PC-3 (cell line): ENCODE data around the gene SCAI. TPM values are rescaled to one million over a fixed set of nuclear protein-coding genes. Genes with fewer than 3 reads are reported as not detected.

ENCODE experiments used
- ATAC-seq: fragments of 200-7000 bp; cut with Tn5 transposase; 2 replicates; pipeline ENCODE4 v1.9.1; 2020; ENCODE audit warnings: mild to moderate bottlenecking, moderate library complexity
- BruUV-seq: library from RNA; stranded (reverse); fragments of 400-500 nt; replicated peaks from 2 replicates; lab custom pipeline; 2021; lab: Mats Ljungman, UMichigan
- CTCF ChIA-PET: fragments of 300-600 bp; sonication (Branson Sonifier 250); formaldehyde crosslinking; loops from one replicate; lab custom pipeline; 2022; ENCODE audit warnings: antibody characterized with exemption; lab: Charles Lee
- POLR2A ChIA-PET: fragments of 300-600 bp; sonication (Branson Sonifier 250); formaldehyde crosslinking; loops from one replicate; lab custom pipeline; 2022; ENCODE audit warnings: antibody characterized with exemption; ENCODE audit not compliant: unreplicated experiment; lab: Charles Lee
- DNase-seq: peaks from one replicate; pipeline ENCODE4 v3.0.0-alpha.2; 2015
- H2AFZ ChIP-seq: fragments of 300-600 bp; sonication (generic); 2 replicates; pipeline ENCODE4 v1.6.0; 2016; ENCODE audit warnings: antibody characterized with exemption, low read length
- H3F3A ChIP-seq: fragments of 300-600 bp; sonication (generic); one replicate; pipeline ENCODE4 v1.6.0; 2017; ENCODE audit warnings: antibody characterized with exemption, low read length, control low read depth, mild to moderate bottlenecking; ENCODE audit not compliant: unreplicated experiment
- H3K27ac ChIP-seq: fragments of 300-600 bp; sonication (generic); 2 replicates; pipeline ENCODE4 v1.5.1; 2016; ENCODE audit warnings: mild to moderate bottlenecking, low read length
- H3K27me3 ChIP-seq: fragments of 300-600 bp; sonication (generic); 2 replicates; pipeline ENCODE4 v1.6.1; 2016; ENCODE audit warnings: low read length, mixed read lengths
- H3K36me3 ChIP-seq: fragments of 300-600 bp; sonication (generic); 2 replicates; pipeline ENCODE4 v1.6.1; 2016; ENCODE audit warnings: low read depth, mixed run types, low read length, mixed read lengths
- H3K4me1 ChIP-seq: fragments of 300-600 bp; sonication (generic); 2 replicates; pipeline ENCODE4 v1.5.1; 2016; ENCODE audit warnings: low read length; ENCODE audit not compliant: insufficient read depth
- H3K4me2 ChIP-seq: fragments of 300-600 bp; sonication (generic); 2 replicates; pipeline ENCODE4 v1.6.0; 2016; ENCODE audit warnings: low read length
- H3K4me3 ChIP-seq: fragments of 300-600 bp; sonication (generic); 2 replicates; pipeline ENCODE4 v1.5.1; 2016; ENCODE audit warnings: mild to moderate bottlenecking, low read length, mixed read lengths
- H3K79me2 ChIP-seq: fragments of 300-600 bp; sonication (generic); 2 replicates; pipeline ENCODE4 v1.6.1; 2017; ENCODE audit warnings: low read length, mixed read lengths
- H3K9ac ChIP-seq: fragments of 300-600 bp; sonication (generic); 2 replicates; pipeline ENCODE4 v1.6.0; 2016; ENCODE audit warnings: mild to moderate bottlenecking, low read length
- H3K9me2 ChIP-seq: fragments of 300-600 bp; sonication (generic); replicated peaks from 2 replicates; pipeline ENCODE4 v1.6.1; 2016; ENCODE audit warnings: mixed run types, low read length, mixed read lengths
- H3K9me3 ChIP-seq: fragments of 300-600 bp; sonication (generic); 2 replicates; pipeline ENCODE4 v1.6.1; 2016; ENCODE audit warnings: low read length, mixed read lengths
- H4K20me1 ChIP-seq: fragments of 300-600 bp; sonication (generic); 2 replicates; pipeline ENCODE4 v1.6.1; 2016; ENCODE audit warnings: low read length, mixed read lengths
- CTCF ChIP-seq: fragments of 300-600 bp; sonication (generic); conservative IDR thresholded peaks from 2 replicates; pipeline ENCODE4 v1.5.1; 2017; ENCODE audit warnings: antibody characterized with exemption, low read depth, mild to moderate bottlenecking, low read length
- EZH2 ChIP-seq: fragments of 300-600 bp; sonication (generic); IDR thresholded peaks from one replicate; pipeline ENCODE4 v1.6.1; 2017; ENCODE audit warnings: antibody characterized with exemption, mild to moderate bottlenecking, low read length; ENCODE audit not compliant: unreplicated experiment
- EZH2phosphoT487 ChIP-seq: fragments of 300-600 bp; sonication (generic); IDR thresholded peaks from 2 replicates; pipeline ENCODE4 v1.6.1; 2018; ENCODE audit warnings: mild to moderate bottlenecking, antibody characterized with exemption, low read length, borderline replicate concordance
- intact Hi-C: fragments of 100-400 bp; cut with micrococcal nuclease; formaldehyde crosslinking; loops from 2 replicates; pipeline ENCODE4 v1.9.0; 2023
- total RNA-seq: library from RNA; depleted of rRNA; stranded (reverse); fragments of >200 nt; gene quantifications from 2 replicates; pipeline ENCODE4 v1.2.3, GENCODE V29; 2014

The SCAI gene
- total RNA-seq, 1 experiment from 2014 or later = 5.2 TPM

- intact Hi-C loops = no loop called here
- Histone ChIP-seq H3K4me1 (no peaks in the 10 kb centered on the region), H3K79me2 (no peaks in the 10 kb centered on the region), H3K27ac (no peak overlapping the region), H3K4me2 (no peak overlapping the region), H4K20me1 (no peaks in the 10 kb centered on the region), H3K9ac (no peak overlapping the region), H3K9me2 (no peaks in the 10 kb centered on the region), H3K27me3 (no peaks in the 10 kb centered on the region), H3K9me3 (no peaks in the 10 kb centered on the region), H3K36me3 (no peaks in the 10 kb centered on the region), H3K4me3 (no peak overlapping the region), H3F3A (no peaks in the 10 kb centered on the region), H2AFZ (no peak overlapping the region)
- DNase-seq (no peak), ATAC-seq (no peak)
- CTCF ChIA-PET = no interaction called here
- TF ChIP-seq EZH2 (no peak), EZH2phosphoT487 (no peak), CTCF (no peak)
- no TSS peak for BruUV-seq
- POLR2A ChIA-PET = no interaction called here
Measured at GRCh38 chr9:125008599-125008998, 134.7 kb downstream of the SCAI start.

- intact Hi-C loops = no loop called here
- no peak overlapping the region for H3K27ac ChIP-seq
- H2AFZ ChIP-seq = no peak overlapping the region
- H4K20me1 ChIP-seq = no peaks in the 10 kb centered on the region
- ChIA-PET CTCF (no interaction called here), POLR2A (no interaction called here)
- H3K9ac ChIP-seq = no peak overlapping the region
- no peak overlapping the region for H3K4me3 ChIP-seq
- H3K79me2 ChIP-seq = no peaks in the 10 kb centered on the region
- no peaks in the 10 kb centered on the region for H3K36me3 ChIP-seq
- BruUV-seq = no TSS peak
- no peaks in the 10 kb centered on the region for H3F3A ChIP-seq
- H3K4me1 ChIP-seq = no peaks in the 10 kb centered on the region
- no peaks in the 10 kb centered on the region for H3K9me2 ChIP-seq
- no peaks in the 10 kb centered on the region for H3K27me3 ChIP-seq
- no peaks in the 10 kb centered on the region for H3K9me3 ChIP-seq
- no peak for DNase-seq
- ATAC-seq = no peak
- no peak overlapping the region for H3K4me2 ChIP-seq
- TF ChIP-seq EZH2 (no peak), EZH2phosphoT487 (no peak), CTCF (no peak)
Measured at GRCh38 chr9:125003332-125003731, 140.0 kb downstream of the SCAI start.

- ATAC-seq (no peak), DNase-seq (no peak)
- Histone ChIP-seq H3K36me3 (no peaks in the 10 kb centered on the region), H3K4me1 (no peaks in the 10 kb centered on the region), H3F3A (no peaks in the 10 kb centered on the region), H3K4me3 (no peak overlapping the region), H3K27me3 (no peaks in the 10 kb centered on the region), H3K9me2 (no peaks in the 10 kb centered on the region), H4K20me1 (no peaks in the 10 kb centered on the region), H3K9ac (no peak overlapping the region), H2AFZ (no peak overlapping the region), H3K27ac (no peak overlapping the region), H3K79me2 (no peaks in the 10 kb centered on the region), H3K9me3 (no peaks in the 10 kb centered on the region), H3K4me2 (no peak overlapping the region)
- BruUV-seq = no TSS peak
- TF ChIP-seq EZH2phosphoT487 (no peak), EZH2 (no peak), CTCF (no peak)
- POLR2A ChIA-PET = no interaction called here
- CTCF ChIA-PET = no interaction called here
- intact Hi-C loops = no loop called here
Measured at GRCh38 chr9:124983698-124984097, 159.6 kb downstream of the SCAI start.
